GM19463 (cell line): ENCODE results near the gene EMILIN3.

ENCODE experiments used
- ATAC-seq: cut with Tn5 transposase; IDR thresholded peaks from one replicate; pipeline ENCODE4 v1.9.1; 2021; ENCODE audit warnings: mild to moderate bottlenecking, moderate library complexity; ENCODE audit not compliant: unreplicated experiment

Gene EMILIN3

DNA sequence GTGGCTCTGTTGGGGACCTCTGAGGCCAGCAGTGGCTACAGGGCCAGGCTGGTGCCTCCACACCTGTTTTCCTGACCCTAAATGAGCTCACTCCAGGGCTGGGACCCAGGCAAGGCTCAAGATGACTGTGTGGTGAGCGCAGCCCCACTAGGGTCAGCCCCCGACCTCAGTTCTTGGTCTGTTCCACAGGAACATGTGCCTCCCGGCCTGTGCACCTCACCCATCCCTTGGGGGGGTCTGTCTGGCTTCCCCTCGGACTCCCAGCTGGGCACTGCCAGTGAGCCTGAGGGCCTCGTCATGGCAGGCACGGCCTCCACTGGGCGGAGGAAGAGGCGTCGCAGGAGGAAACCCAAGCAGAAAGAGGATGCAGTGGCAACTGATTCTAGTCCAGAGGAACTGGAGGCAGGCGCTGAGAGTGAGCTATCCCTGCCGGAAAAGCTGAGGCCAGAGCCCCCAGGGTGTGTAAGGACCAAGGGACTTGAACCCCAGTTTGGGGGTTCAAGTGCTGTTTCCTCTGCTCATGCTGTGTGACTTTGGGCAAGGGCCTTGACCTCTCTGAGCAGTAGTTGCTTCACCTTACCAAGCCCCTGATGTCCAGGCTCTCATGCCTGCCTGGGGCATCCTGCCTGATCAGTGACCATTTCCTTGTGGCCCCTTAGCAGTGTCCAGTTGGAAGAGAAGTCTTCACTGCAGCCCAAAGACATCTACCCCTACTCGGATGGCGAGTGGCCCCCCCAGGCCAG, 18.0 kb downstream of the EMILIN3 start:
- ATAC-seq, result no peak

DNA sequence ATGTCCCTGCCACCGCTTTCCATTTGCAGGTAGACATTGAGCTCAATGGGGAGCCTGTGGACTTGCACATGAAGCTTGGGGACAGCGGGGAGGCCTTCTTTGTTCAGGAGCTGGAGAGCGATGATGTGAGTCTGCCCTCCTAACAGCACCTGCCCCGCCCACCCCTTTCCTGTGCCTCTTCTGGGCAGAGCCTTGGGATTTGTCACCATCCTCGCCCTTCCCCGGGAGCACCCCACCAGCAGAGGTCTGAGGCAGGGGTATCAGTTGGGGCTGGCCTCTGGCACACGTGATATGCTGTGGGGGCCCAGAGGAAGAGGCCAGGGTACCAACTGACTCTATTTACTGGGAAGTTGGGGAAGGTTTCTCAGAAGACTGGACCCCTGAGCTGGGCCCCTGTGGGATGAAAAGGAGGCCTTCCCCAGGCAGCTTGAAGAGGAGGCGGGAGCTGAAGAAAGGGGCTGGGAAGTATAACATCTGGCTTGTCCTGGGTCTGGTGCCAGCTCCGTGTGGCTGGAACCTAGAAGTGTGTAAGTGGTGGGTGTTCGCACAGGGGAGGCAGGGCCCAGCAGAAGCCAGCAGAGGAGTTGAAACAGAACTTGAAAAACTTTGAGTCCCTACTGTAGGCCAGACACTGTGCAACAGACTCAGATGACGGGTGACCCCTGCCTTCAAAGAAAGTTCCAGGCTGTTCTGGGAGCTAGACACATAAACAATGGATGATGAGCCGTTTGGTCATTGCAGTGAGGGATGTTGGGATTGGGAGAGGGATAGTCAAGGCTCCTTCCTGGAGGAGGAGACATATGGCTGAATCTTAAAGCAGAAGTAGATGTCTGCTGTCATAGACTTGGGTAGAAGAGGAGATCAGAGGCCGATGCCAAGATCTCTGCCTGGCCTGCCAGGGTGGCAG, 18.8 kb downstream of the EMILIN3 start:
- ATAC-seq, result no peak

DNA sequence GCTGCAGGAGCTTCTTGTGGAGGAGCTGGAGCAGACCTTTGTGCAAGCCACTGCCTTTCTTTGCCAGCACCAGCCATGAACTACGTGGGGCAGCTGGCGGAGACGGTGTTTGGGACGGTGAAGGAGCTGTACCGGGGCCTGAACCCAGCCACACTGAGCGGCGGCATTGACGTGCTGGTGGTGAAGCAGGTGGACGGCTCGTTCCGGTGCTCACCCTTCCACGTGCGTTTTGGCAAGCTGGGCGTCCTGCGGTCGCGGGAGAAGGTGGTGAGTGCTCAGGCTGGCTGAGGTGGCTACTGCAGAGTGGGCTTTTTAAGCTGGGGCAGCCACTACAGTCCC, 20.9 kb downstream of the EMILIN3 start:
- no peak for ATAC-seq

DNA sequence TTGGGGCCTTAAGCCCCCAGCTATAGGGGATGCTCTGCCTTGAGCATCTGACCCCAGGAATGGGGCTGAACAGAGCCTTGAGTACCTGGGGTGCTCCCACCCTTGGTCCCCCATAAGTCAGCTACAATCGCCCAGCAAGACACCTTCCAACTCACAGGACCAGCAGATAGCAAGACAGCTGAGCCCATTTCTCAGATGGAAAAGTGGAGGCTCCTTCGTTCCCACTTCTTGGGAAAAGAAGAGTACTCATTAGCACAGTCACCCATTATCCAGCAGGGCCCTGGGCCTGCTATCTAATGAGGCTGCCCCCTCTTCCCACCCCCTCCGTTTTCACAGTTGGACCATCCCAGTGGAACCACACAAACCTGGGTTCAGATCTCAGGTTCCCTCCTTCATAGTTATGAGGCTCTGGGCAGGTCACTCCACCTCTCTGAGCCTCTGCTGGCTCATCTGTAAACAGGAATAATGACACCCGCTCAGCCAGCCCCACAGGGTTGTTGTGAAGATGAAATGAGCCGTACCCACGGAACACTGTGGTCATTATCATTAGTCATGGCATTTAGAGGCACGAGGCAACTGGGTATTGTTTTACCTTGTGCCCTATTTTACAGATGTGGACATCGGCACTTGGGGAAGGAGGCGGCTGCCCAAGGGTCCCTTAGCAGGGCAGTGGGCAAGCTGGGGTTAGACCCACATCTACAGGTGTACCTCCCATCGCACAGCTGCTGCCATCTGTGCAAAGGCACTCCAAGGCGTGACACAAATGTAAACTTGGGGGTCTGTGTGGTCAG, 21.5 kb downstream of the EMILIN3 start:
- no peak for ATAC-seq

DNA sequence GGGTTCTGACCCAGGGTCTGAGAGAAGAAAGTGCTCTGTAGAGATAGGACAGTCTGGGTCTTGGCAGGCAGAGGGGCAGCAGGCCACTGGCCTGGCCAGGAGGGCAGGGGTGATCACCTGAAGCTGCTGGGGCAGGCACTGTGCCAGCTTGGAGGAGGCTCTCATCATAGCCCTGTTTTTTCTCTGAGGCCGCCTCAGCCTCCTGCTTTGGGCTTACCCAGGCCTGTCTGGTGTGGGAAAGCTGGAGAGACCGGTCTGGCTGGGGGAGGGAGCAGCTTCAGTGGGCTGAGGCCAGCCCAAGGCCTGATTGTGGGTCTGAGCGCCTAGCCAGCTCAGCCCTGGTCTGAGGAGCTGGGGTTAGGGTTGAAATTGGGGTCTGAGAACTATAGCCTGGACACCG, 22.1 kb downstream of the EMILIN3 start:
- ATAC-seq, result no peak

DNA sequence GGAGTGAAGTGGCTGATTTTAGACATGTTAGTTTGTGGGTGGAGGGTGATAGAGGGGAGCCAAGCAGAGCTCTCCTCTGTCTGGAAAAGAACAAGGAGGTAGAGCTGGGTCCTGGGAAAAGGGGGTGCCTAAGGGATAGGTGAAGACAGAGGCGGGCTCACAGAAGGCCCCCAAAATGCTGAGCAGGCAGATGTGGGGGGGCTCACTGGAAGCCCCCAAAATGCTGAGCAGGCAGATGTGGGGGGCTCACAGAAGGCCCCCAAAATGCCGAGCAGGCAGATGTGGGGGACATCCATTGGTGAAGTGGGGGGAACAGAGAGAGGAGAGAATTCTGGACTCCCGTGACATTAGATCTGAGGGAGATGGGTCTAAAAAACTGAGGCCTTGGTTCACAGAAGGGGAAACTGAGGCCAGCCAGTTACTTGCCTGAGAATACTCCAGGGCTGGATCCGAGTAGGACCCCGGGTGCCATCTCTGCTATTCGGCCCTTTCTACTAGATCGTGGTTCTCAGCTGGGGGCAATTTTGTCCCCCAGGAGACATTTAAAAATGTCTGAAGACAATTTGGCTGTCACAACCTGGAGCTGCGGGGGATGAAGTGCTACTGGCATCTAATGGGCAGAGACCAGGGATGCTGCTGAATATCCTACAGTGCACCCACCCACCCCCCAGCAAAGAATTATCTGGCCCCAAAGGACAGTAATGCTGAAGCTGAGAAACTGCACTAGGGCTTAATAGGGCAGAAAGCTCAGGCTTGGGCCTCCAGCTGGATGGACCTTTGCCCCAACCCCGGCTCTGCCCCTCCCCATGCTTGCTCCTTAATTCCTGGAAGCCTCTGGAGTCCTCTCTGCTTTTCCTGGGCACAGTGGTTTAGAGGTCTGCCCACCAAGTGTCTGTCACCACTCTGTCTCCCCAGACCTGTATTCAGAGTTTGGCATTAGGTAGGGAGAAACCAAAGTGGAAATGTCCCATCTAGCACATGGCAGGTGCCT, 23.8 kb downstream of the EMILIN3 start:
- no peak for ATAC-seq

DNA sequence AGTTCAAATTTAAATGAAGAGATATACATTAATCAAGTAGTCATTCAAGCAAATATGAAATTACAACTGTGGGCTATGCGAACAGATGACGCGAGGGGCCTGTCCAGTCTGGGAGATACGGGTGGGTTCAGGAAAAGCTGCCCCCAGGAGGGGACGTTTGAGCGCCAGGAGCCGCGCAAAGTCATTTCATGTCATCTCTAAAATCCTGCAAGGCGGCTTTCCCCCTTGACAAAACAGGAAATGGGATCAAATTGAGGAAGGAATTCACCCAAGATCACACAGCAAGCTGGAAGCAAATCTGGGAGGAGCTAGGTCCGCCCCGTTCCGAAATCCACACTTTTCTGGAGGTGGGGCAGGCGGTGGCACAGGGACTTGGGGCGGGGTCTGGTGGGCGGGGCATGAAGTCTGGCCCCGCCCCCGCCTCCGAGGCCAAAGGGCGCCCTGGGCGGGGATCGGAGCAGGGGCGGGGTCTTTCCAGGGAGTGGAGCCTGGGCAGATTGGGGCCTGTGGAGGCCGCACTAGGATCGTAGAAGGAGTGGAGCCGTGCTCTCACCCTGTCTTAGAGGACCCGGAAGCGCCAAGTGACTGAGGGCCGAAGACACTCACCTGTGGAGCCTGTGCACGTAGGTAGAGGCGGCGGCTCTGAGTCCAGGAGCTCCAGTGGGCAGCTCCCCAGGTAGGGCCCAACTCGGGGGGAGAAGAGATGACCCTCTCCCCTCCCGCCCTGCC, 26.1 kb downstream of the EMILIN3 start, which contains the start of gene LPIN3:
Gene LPIN3 (plus strand): TSS at position 495 of the 729 bp plus-strand sequence. CDS start 4,983 bp downstream, outside the sequence.
- peak; percentile 56 for ATAC-seq

DNA sequence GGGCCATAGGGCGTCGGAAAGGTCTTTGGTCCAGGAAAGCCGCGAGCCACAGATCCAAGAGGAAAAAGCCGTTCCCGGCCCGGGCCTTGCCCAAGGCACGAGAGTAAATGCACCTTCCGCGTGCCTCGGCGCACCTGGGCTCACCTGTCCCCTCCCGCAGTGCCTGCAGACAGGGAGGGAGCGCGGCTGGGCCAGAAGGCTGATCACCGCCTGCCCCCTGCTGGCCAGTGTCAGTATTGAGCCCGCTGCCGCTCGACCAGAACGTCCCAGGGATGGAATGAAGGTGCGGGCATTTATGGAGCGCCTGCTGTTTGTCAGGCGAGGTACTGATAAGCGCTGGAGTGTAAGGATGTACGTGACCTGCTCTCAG, 26.7 kb downstream of the EMILIN3 start:
- ATAC-seq, result peak; percentile 81

DNA sequence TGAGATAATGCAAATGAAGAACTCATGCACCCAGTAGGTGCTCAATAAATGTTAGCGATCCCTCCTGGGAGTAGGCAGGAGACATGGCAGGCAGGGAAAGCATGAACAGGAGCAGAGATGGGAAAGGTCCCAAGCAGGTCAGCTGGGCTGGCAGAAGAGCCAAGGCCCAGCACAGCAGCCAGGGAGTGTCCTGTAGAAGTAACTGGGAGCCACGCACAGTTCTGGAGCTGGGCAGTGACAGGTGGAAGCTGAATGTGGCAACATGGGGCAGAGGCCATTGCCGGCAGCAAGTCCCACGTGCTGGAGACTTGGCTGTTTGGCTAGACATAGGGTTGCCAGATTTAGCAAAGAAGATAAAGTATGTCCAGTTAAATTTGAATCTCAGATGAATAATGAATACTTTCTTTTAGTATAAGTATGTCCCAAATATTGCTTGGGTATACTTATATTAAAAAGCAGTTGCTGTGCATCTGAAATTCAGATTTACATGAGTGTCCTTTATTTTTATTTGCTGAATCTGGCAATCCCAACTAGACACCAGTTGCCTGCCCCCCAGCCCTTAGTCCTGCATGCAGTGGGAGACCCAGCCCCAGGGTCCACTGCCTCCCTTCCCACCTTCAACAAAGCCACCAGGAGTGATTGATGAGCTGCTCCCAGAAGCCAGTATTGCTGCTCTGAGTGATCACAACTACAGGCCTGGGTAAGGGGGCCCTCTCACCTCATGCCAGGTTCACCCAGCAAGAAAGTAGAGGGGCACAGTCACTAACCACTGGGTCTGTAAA, 29.7 kb downstream of the EMILIN3 start:
- ATAC-seq, result no peak

DNA sequence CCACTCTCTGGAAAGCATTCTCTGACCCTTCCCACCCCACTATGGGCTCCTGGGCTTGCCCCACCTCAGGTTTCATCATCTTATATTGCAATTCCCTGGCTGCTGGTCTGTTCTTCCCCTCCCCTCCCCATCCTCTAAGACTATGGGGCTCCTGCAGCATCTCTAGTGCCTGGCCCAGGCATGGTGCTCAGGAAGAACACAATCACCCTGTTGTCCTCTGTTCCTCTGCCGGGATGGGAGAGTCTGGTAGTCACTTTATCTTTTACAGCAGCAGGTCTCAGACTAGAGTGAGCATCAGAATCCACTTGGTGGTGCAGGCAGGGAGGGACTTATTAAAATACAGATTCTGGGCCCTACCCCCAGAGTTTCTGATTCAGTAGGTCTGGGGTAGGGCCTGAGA, 31.0 kb downstream of the EMILIN3 start:
- ATAC-seq, result no peak

DNA sequence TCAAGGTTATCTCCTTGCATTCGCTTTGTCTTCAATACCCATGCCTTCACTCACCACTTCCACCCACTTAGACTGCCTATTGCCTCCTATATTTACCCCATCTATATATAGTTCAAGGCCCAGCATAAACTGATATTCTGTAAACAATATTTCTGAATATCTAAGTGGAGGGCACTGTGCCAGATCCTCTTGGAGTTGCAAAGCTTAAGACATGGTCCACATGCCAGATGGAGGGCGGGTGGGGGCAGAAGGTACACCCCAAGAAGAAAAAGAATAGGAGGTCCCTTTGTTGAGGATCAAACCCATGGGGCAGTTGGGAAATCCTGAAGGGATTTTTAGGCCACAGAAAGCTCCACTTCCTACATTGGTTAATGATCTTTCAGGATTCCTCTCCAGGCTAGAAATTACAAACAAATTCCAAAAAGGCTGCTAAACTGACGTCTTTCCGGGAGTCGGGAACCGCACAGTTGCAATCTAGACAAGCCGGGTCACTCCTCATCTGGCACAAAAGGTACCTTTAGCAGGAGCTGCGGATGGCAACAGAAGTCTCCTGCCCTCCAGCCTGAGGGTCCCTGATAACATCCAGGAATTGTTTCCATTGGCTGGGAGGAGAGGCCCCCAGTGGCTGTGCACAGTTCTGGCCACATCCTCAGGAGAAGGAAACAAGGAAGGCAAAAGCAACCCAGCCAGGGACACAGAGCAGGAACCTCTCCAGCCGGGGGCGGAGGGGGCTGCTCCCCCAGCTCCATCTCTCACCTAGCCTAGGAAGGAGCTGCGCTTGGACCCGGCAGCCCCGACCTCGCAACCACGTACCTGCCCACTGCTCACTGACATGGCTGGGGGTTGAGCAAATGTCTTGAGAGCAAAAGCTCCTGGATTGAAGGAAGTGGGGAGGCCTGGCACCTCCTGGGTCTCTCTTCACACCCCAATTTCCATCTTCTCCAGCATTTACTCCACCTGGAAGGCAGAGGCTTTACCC, 31.9 kb downstream of the EMILIN3 start:
- ATAC-seq, result no peak

DNA sequence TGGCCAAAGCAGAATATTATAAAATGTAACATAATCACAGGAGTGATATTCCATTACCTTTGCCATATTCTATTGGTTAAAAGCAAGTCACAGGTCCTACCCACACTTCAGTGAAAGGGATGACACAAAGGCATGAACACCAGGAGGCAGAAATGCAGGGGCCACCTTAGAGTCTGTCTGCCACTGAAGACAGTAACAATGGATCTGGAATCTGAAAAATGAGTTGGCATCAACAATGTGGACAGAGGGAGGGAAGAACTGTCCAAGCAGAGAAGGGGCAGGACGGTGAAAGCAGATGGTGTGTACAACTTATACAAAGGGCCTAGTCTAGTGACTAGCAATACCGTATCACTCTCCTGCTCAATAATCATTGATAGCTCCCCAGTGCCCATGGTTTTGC, 32.6 kb downstream of the EMILIN3 start:
- no peak for ATAC-seq

DNA sequence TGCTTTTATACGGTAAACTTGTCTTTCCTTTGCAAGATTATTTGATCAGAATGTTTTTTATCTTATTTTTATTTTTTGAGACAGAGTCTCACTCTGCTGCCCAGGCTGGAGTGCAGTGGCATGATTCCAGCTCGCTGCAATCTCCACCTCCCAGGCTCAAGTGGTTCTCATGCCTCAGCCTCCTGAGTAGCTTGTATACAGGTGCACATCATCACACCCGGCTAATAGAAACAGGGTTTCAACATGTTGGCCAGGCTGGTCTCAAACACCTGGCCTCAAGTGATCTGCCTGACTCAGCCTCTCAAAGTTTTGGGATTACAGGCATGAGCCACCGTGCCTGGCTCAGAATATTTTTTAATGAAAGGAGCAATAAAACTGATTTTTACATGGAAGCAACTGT, 34.9 kb downstream of the EMILIN3 start:
- ATAC-seq, result no peak

DNA sequence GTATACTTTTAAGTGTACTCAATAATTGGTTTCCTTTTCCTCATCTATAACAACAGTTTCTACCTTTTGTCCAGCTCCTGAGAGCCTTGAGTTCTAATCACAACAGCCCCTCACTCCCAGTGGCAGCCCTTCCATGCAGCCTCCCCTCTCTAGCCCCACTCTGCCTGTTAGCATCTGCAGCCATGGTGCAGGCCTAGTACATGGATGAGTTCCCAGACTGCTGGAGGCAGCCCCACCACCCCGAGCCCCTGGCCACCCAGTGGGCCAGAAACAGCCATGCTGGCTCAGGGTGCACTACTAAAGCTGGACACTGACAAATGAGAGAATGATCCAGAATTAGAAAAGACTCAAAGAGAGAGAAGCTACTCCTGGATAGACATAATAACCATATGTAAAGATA, 35.7 kb downstream of the EMILIN3 start:
- no peak for ATAC-seq

DNA sequence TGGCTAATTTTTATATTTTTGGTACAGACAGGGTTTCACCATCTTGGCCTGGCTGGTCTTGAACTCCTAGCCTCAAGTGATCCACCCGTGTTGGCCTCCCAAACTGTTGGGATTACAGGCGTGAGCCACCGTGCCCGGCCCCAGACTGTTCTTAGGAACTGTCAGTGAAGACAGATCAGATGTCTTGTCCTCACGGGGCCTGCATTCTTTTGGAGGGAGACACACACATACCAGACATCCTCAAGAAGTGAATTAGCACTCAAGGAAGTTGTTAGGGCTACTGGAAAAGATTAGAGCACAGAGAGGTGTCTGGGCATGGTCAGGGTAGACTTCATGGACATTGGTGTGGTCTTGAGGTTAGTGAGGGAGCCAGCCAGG, 36.3 kb downstream of the EMILIN3 start:
- ATAC-seq, result no peak

DNA sequence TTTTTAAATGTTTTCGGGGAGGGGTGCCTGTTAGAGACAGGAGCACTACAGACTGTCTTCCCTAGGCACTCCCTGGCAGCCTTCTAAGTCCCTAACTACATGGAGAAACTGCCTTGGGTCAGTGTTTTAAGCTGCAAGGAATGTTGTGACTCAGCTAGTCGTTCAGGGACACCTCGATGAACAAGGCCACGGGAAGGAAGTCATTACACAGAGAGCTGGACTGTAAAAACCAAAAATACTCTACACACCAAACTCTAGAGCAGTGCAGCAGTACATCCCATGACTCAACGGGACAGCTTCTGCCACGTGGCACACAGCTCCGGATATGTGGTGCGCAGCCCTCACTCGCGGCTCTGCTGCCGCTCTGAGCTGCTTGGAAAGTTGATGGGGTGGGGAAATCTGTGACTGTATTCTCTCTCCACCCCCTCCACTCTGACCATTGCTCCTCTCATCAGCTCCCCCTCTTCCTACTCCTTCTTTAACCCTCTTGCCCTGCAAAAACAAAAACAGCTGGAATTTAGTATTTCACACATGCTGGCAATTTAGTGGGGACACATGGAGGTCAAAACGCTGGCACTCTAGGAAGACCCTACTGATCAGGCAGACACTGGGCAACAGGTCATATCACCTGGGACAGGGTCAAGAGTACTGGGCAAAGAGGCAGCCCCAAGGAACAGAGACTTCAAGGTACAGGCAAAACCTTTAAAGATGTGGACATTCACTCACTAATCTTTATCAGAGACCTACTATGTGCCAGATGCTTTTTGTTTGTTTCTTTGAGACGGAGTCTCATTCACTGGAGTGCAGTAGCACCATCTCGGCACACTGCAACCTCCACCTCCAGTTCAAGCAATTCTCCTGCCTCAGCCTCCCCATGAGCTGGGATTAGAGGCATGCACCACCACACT, 36.9 kb downstream of the EMILIN3 start:
- peak; percentile 82 for ATAC-seq

DNA sequence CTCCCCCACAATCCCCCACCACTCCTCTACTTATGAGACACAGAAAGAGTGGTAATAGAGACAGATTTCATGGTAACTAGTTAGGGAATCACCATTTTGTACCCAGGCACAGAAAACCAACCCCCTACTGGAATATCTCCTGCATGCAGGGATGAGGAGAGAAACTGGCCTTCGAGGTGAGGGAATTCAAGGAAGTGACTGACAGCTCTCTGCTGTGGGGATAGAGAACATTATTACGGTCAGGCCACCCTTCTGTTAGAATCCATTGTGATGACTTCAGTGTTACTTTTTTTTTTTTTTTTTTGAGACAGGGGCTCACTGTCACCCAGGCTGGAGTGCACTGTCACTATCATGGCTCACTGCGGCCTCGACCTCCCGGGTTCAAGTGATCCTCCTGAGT, 39.4 kb downstream of the EMILIN3 start:
- no peak for ATAC-seq
